Peyer's patch (tissue), 4 donors: ENCODE measurements around the gene NEDD4L.

Experiments used
- CTCF ChIP-seq, 6 experiments: fragments of 450-650 bp in 4 of 6; fragments of 200-600 bp in 2 of 6; sonication (generic) in 1 of 6; IDR thresholded peaks; one replicate each; pipeline ENCODE4 v1.5.1; 2017 to 2019; ENCODE audit warnings: antibody characterized with exemption in 6 of 6, mild to moderate bottlenecking in 3 of 6, moderate library complexity in 1 of 6
- POLR2A ChIP-seq, 2 donors: fragments of 450-650 bp; IDR thresholded peaks; one replicate each; pipeline ENCODE4 v1.5.1; 2017; ENCODE audit warnings: antibody characterized with exemption in 2 of 2, mild to moderate bottlenecking in 2 of 2, moderate library complexity in 2 of 2

- TF ChIP-seq CTCF (IDR thresholded peaks at IDR 0.05) (no peak), POLR2A (IDR thresholded peaks at IDR 0.05) (no peak)
These were observed 350.0 kb downstream of the NEDD4L start for GRCh38 chr18:58394046-58394445.
